ENCODE data around the gene IL20.

Gene IL20, protein sequence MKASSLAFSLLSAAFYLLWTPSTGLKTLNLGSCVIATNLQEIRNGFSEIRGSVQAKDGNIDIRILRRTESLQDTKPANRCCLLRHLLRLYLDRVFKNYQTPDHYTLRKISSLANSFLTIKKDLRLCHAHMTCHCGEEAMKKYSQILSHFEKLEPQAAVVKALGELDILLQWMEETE

DNA sequence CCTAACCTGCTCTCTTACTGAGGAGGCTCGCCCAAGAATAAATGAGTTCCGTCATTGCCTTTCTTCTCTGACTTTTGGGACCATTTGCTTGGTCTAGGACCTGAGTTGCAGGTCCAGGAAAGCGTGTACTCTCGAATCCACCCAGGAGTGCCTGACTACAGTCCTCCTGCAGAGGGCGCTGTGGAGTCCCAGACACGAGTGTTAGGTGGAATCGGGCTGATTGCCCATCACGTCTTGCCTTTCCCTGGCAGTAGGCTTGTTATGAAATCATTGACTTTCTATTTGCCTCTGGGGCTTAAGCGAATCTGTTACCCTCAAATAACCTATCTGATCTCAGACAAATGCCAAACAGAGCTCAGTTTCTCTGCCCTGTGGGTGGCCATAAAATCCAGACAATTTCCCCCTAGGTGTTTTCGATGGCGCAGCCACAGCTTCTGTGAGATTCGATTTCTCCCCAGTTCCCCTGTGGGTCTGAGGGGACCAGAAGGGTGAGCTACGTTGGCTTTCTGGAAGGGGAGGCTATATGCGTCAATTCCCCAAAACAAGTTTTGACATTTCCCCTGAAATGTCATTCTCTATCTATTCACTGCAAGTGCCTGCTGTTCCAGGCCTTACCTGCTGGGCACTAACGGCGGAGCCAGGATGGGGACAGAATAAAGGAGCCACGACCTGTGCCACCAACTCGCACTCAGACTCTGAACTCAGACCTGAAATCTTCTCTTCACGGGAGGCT lies at the start of gene IL20:
IL20 (plus strand) TSS at position 685 of the 733 bp plus-strand sequence. CDS start 230 bp downstream, outside the sequence.
- H3K27me3 ChIP-seq (ENCODE audit: control insufficient read depth, insufficient read depth, low read length): peaks cover 6% of the 10 kb centered on the region
- H3K9ac ChIP-seq (ENCODE audit: low read depth, low read length): no peak within 1 kb of the TSS
- H3K36me3 ChIP-seq (ENCODE audit: control insufficient read depth, insufficient read depth, low read length): no peaks in the 10 kb centered on the region
- H3K4me3 ChIP-seq (ENCODE audit: low read depth, low read length): no peak within 1 kb of the TSS
- no peaks in the 10 kb centered on the region for H3K9me3 ChIP-seq (ENCODE audit: control insufficient read depth, insufficient read depth, low read length)
- H3K4me1 ChIP-seq (ENCODE audit: control insufficient read depth, insufficient read depth, low read length): no peaks in the 10 kb centered on the region

DNA sequence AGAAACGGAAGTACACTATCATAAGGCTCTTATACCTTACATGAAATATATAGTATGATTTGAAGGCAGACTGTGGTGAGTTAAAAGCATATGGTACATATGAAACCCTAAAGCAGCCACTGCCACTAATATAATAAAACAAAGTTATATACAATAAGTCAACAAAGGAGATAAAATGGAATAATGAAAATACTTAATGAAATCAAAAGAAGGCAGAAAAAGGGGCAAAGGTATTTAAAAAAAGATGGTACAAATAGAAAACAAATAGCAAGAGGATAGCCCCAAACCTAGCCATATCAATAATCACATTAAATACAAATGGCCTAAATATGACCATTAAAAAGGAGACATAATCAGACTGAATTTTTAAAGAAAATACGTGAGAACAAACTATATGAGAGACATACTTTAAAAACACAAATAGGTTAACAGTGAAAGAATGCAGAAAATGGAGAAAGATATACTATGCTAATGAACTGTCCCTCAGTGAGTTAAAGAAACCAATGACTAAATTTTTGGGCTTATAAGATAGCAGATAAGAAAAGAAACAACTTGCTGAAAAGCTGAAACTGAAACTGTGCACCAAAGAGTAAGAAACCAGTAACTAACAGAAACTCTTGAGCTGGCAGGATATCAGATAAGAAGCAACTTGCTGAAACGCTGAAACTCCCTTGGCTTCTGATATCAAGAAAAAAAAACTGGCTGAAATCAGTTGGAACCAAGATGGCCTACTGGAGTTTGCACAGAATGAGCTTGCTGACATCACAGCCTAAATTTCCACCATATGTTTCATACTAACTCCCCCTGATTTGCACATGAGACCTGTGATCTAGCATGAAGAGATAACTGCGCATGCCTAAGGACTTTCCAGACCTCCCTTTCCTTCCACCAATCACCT lies 48.8 kb upstream of the IL20 start:
- no peaks in the 10 kb centered on the region for H3K27me3 ChIP-seq (ENCODE audit: control insufficient read depth, insufficient read depth, low read length)
- no peak overlapping the region for H3K9ac ChIP-seq (ENCODE audit: low read depth, low read length)
- no peaks in the 10 kb centered on the region for H3K9me3 ChIP-seq (ENCODE audit: control insufficient read depth, insufficient read depth, low read length)
- no peaks in the 10 kb centered on the region for H3K36me3 ChIP-seq (ENCODE audit: control insufficient read depth, insufficient read depth, low read length)
- no peak overlapping the region for H3K4me3 ChIP-seq (ENCODE audit: low read depth, low read length)
- no peaks in the 10 kb centered on the region for H3K4me1 ChIP-seq (ENCODE audit: control insufficient read depth, insufficient read depth, low read length)

DNA sequence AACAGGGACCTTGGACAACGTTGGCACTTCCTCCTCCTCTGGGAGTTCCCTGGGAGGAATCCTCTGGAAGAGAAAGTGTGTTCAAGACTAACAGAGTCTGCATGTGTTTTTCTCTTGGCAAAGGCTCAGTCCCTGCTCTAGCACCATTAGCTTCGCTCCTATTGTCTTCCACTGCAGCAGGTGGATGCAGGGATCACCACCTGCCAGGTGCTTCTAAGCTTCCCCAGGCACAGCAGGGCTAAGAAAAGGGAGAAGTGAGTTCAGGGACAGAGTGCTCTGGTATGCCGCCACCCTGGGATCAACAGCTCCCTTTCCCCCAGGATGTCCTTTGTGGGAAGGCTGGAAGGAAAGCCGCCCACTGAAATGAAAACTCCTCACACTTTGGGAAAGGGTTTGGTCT lies 43.9 kb upstream of the IL20 start:
- Histone ChIP-seq H3K4me3 (ENCODE audit: low read depth, low read length) (no peak overlapping the region), H3K9me3 (ENCODE audit: control insufficient read depth, insufficient read depth, low read length) (no peaks in the 10 kb centered on the region), H3K36me3 (ENCODE audit: control insufficient read depth, insufficient read depth, low read length) (no peaks in the 10 kb centered on the region), H3K27me3 (ENCODE audit: control insufficient read depth, insufficient read depth, low read length) (peaks cover 4% of the 10 kb centered on the region), H3K4me1 (ENCODE audit: control insufficient read depth, insufficient read depth, low read length) (no peaks in the 10 kb centered on the region), H3K9ac (ENCODE audit: low read depth, low read length) (no peak overlapping the region)

DNA sequence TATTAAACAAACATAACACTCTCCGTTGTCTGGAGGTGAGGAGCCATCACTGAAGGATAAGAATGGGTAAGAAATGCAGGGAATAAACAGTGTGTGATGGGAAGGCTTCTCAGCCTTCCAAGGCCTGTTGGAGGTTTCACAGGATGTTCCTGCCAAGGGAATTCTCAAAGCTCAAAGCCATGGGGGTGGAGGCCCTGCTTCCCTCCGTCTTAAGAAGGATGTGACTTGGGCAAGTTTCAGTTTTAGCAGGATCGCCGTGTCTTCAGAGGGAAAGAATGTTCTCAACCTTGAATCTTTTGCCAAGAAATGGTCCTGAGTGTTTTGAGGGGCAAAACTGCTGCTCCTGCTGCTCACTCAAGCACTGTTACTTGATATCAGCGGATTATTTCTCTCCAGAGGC lies 41.7 kb upstream of the IL20 start:
- Histone ChIP-seq H3K9ac (ENCODE audit: low read depth, low read length) (no peak overlapping the region), H3K4me1 (ENCODE audit: control insufficient read depth, insufficient read depth, low read length) (no peaks in the 10 kb centered on the region), H3K36me3 (ENCODE audit: control insufficient read depth, insufficient read depth, low read length) (no peaks in the 10 kb centered on the region), H3K4me3 (ENCODE audit: low read depth, low read length) (no peak overlapping the region), H3K9me3 (ENCODE audit: control insufficient read depth, insufficient read depth, low read length) (no peaks in the 10 kb centered on the region), H3K27me3 (ENCODE audit: control insufficient read depth, insufficient read depth, low read length) (peaks cover 4% of the 10 kb centered on the region)

DNA sequence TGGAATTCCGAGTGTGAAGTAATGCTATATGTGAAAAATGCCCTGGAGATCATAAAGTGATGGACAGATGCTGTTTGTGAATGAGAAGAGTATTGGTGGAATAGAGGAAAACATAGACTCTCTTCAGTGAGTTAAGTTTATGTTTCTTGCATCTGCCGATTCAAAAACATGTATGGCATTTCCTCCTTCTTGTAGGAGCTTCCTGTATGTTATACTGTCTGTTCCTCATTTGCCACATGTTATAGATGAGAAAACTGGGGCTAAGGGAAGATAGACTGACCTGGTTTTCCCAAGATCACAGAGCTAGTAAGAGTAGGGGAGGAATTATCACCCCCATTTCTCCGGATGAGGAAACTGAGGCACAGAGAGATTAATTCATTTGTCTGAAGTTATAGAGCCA lies 41.1 kb upstream of the IL20 start:
- Histone ChIP-seq H3K4me1 (ENCODE audit: control insufficient read depth, insufficient read depth, low read length) (no peaks in the 10 kb centered on the region), H3K27me3 (ENCODE audit: control insufficient read depth, insufficient read depth, low read length) (peaks cover 4% of the 10 kb centered on the region), H3K36me3 (ENCODE audit: control insufficient read depth, insufficient read depth, low read length) (no peaks in the 10 kb centered on the region), H3K9ac (ENCODE audit: low read depth, low read length) (no peak overlapping the region), H3K4me3 (ENCODE audit: low read depth, low read length) (no peak overlapping the region), H3K9me3 (ENCODE audit: control insufficient read depth, insufficient read depth, low read length) (no peaks in the 10 kb centered on the region)

DNA sequence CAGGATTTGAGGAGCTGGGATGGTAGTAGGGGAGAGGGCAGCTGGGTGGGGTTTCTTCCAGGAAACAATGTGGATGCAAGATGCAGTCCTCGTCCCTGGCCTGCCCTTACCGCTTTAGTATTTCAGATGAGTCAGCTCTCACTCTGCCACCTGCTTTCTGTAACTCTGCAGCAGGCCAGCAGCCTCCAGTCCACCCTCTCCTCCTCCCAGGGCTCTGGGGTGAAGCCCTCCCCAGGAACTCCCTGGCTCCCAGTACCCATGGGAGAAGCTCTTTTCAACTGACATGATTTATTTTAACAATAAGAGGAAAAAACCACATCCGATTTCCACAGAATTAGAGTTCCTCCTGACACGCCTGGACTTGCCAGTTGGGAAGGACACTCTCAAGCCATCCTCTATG lies 39.0 kb upstream of the IL20 start:
- Histone ChIP-seq H3K9me3 (ENCODE audit: control insufficient read depth, insufficient read depth, low read length) (no peaks in the 10 kb centered on the region), H3K4me1 (ENCODE audit: control insufficient read depth, insufficient read depth, low read length) (no peaks in the 10 kb centered on the region), H3K9ac (ENCODE audit: low read depth, low read length) (no peak overlapping the region), H3K4me3 (ENCODE audit: low read depth, low read length) (no peak overlapping the region), H3K36me3 (ENCODE audit: control insufficient read depth, insufficient read depth, low read length) (no peaks in the 10 kb centered on the region), H3K27me3 (ENCODE audit: control insufficient read depth, insufficient read depth, low read length) (peaks cover 4% of the 10 kb centered on the region)

DNA sequence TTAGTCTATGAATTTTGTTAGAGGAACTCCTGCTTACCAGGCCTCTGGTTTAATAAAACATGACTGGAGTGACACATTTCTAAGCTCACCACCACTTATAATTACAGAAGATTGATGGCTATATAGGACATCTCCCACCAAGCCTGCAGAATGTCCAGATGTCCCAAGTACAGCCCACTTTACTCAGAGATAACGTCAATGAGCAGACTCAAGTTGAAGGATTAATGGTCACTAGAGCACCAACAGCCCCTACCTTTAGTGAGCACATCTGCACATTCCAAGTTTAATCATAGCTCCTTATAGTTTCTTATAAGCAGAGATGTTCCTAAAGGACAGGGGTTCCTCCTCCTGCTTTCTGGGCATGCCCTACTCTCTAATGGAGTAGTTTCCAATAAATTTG lies 37.4 kb upstream of the IL20 start:
- no peak overlapping the region for H3K4me3 ChIP-seq (ENCODE audit: low read depth, low read length)
- no peaks in the 10 kb centered on the region for H3K36me3 ChIP-seq (ENCODE audit: control insufficient read depth, insufficient read depth, low read length)
- H3K9ac ChIP-seq (ENCODE audit: low read depth, low read length): no peak overlapping the region
- no peaks in the 10 kb centered on the region for H3K4me1 ChIP-seq (ENCODE audit: control insufficient read depth, insufficient read depth, low read length)
- H3K27me3 ChIP-seq (ENCODE audit: control insufficient read depth, insufficient read depth, low read length): peaks cover 4% of the 10 kb centered on the region
- H3K9me3 ChIP-seq (ENCODE audit: control insufficient read depth, insufficient read depth, low read length): no peaks in the 10 kb centered on the region

- Histone ChIP-seq H3K9me3 (ENCODE audit: control insufficient read depth, insufficient read depth, low read length) (no peaks in the 10 kb centered on the region), H3K4me1 (ENCODE audit: control insufficient read depth, insufficient read depth, low read length) (no peaks in the 10 kb centered on the region), H3K9ac (ENCODE audit: low read depth, low read length) (no peak overlapping the region), H3K27me3 (ENCODE audit: control insufficient read depth, insufficient read depth, low read length) (peaks cover 4% of the 10 kb centered on the region), H3K36me3 (ENCODE audit: control insufficient read depth, insufficient read depth, low read length) (no peaks in the 10 kb centered on the region), H3K4me3 (ENCODE audit: low read depth, low read length) (no peak overlapping the region)
Observed at GRCh38 chr1:206828765-206829164, 36.7 kb upstream of the IL20 start.

DNA sequence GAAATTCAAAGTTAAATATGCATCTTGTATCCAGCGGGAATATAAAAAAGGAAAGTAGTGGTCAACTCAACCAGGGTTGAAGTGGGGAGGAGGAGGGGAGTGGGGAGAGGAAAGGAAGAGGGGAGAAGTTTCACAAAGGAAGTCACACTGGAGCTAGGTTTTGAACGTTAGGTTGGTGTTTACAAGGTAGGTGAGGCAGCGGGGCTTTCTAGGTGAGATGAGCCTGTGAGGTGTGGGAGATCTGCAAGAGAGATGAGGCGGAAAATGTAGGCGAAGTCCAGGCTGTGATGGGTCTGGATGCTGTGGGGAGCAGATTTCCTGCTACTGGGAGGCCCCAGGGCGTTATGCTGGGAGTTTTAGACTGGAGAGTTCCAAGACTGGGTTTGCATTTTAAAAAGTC lies 36.1 kb upstream of the IL20 start:
- H3K4me3 ChIP-seq (ENCODE audit: low read depth, low read length): no peak overlapping the region
- no peaks in the 10 kb centered on the region for H3K4me1 ChIP-seq (ENCODE audit: control insufficient read depth, insufficient read depth, low read length)
- H3K9ac ChIP-seq (ENCODE audit: low read depth, low read length): no peak overlapping the region
- H3K27me3 ChIP-seq (ENCODE audit: control insufficient read depth, insufficient read depth, low read length): peaks cover 4% of the 10 kb centered on the region
- H3K36me3 ChIP-seq (ENCODE audit: control insufficient read depth, insufficient read depth, low read length): no peaks in the 10 kb centered on the region
- no peaks in the 10 kb centered on the region for H3K9me3 ChIP-seq (ENCODE audit: control insufficient read depth, insufficient read depth, low read length)

- Histone ChIP-seq H3K9me3 (ENCODE audit: control insufficient read depth, insufficient read depth, low read length) (no peaks in the 10 kb centered on the region), H3K36me3 (ENCODE audit: control insufficient read depth, insufficient read depth, low read length) (no peaks in the 10 kb centered on the region), H3K4me3 (ENCODE audit: low read depth, low read length) (no peak overlapping the region), H3K4me1 (ENCODE audit: control insufficient read depth, insufficient read depth, low read length) (no peaks in the 10 kb centered on the region), H3K9ac (ENCODE audit: low read depth, low read length) (no peak overlapping the region), H3K27me3 (ENCODE audit: control insufficient read depth, insufficient read depth, low read length) (peaks cover 4% of the 10 kb centered on the region)
Observed at GRCh38 chr1:206829875-206830274, 35.5 kb upstream of the IL20 start.

GRCh38 chr1:206831650-206832049 lies 33.8 kb upstream of the IL20 start:
- Histone ChIP-seq H3K36me3 (ENCODE audit: control insufficient read depth, insufficient read depth, low read length) (no peaks in the 10 kb centered on the region), H3K4me3 (ENCODE audit: low read depth, low read length) (no peak overlapping the region), H3K9me3 (ENCODE audit: control insufficient read depth, insufficient read depth, low read length) (no peaks in the 10 kb centered on the region), H3K4me1 (ENCODE audit: control insufficient read depth, insufficient read depth, low read length) (no peaks in the 10 kb centered on the region), H3K27me3 (ENCODE audit: control insufficient read depth, insufficient read depth, low read length) (no peaks in the 10 kb centered on the region), H3K9ac (ENCODE audit: low read depth, low read length) (no peak overlapping the region)
